HEK293 (cell line): ENCODE results near the gene NT5C1B.

ENCODE experiments used
- CTCF ChIA-PET: fragments of 350-600 bp; formaldehyde crosslinking; extraction: SDS; loops from one replicate; lab custom pipeline; 2021; ENCODE audit warnings: antibody characterized with exemption; lab: Yijun Ruan, JAX
- POLR2A ChIA-PET: fragments of 300-600 bp; formaldehyde crosslinking; extraction: SDS; loops from one replicate; lab custom pipeline; 2020; ENCODE audit warnings: antibody characterized with exemption, inconsistent platforms; lab: Yijun Ruan, JAX
- H3K27ac ChIP-seq: fragments of 200-500 bp; sonication (Bioruptor generic); 2 replicates; pipeline ENCODE4 v1.5.1; 2014; ENCODE audit warnings: low read depth, low read length, control low read depth, inconsistent platforms; ENCODE audit errors: extremely low read depth
- H3K36me3 ChIP-seq, 2 experiments: fragments of 200-500 bp in 1 of 2; sonication (Bioruptor generic) in 1 of 2; 1 replicate in 1 of 2; 2 replicates in 1 of 2; pipeline ENCODE4 v1.5.1; 2014 to 2017; ENCODE audit warnings: inconsistent platforms in 2 of 2, low read length in 2 of 2; ENCODE audit not compliant: control insufficient read depth in 2 of 2, insufficient read depth in 1 of 2
- H3K4me1 ChIP-seq: fragments of 200-500 bp; sonication (Bioruptor generic); 2 replicates; pipeline ENCODE4 v1.5.1; 2014; ENCODE audit warnings: mild to moderate bottlenecking, low read length, inconsistent platforms; ENCODE audit not compliant: control insufficient read depth, insufficient read depth
- H3K4me3 ChIP-seq: 2 replicates; pipeline ENCODE4 v1.5.1; 2011; ENCODE audit warnings: low read depth, mild to moderate bottlenecking, control low read depth, low read length, moderate library complexity
- H3K9me3 ChIP-seq: fragments of 200-500 bp; sonication (Bioruptor generic); 2 replicates; pipeline ENCODE4 v1.5.1; 2014; ENCODE audit warnings: low read depth, low read length, inconsistent platforms; ENCODE audit not compliant: control insufficient read depth, insufficient read depth
- BCL6B ChIP-seq: fragments of 450-650 bp; formaldehyde crosslinking; IDR thresholded peaks from 2 replicates; pipeline ENCODE4 v1.5.1; 2017; ENCODE audit warnings: missing biosample characterization, missing genetic modification characterization
- GFI1B ChIP-seq: fragments of 450-650 bp; formaldehyde crosslinking; IDR thresholded peaks from 2 replicates; pipeline ENCODE4 v1.5.1; 2016; ENCODE audit warnings: missing biosample characterization, missing genetic modification characterization
- KLF17 ChIP-seq: fragments of 450-650 bp; formaldehyde crosslinking; IDR thresholded peaks from 2 replicates; pipeline ENCODE4 v1.5.1; 2016; ENCODE audit warnings: missing biosample characterization, missing genetic modification characterization
- PRDM2 ChIP-seq: fragments of 450-650 bp; formaldehyde crosslinking; IDR thresholded peaks from 2 replicates; pipeline ENCODE4 v1.5.1; 2016; ENCODE audit warnings: missing biosample characterization, missing genetic modification characterization, borderline replicate concordance
- SP2 ChIP-seq: fragments of 450-650 bp; formaldehyde crosslinking; IDR thresholded peaks from 2 replicates; pipeline ENCODE4 v1.5.1; 2016; ENCODE audit warnings: missing biosample characterization, missing genetic modification characterization
- YY1 ChIP-seq: fragments of 450-650 bp; formaldehyde crosslinking; IDR thresholded peaks from 2 replicates; pipeline ENCODE4 v1.5.1; 2018; ENCODE audit warnings: missing biosample characterization, missing genetic modification characterization
- ZBTB11 ChIP-seq: fragments of 450-650 bp; formaldehyde crosslinking; conservative IDR thresholded peaks from 2 replicates; pipeline ENCODE4 v1.5.1; 2016; ENCODE audit warnings: low read depth, missing biosample characterization, missing genetic modification characterization
- ZBTB48 ChIP-seq: fragments of 450-650 bp; formaldehyde crosslinking; IDR thresholded peaks from 2 replicates; pipeline ENCODE4 v1.5.1; 2016; ENCODE audit warnings: missing biosample characterization, missing genetic modification characterization
- ZFP37 ChIP-seq: fragments of 450-650 bp; formaldehyde crosslinking; IDR thresholded peaks from 2 replicates; pipeline ENCODE4 v1.5.1; 2016; ENCODE audit warnings: missing biosample characterization, missing genetic modification characterization
- ZNF146 ChIP-seq: fragments of 450-650 bp; formaldehyde crosslinking; IDR thresholded peaks from 2 replicates; pipeline ENCODE4 v1.5.1; 2016; ENCODE audit warnings: missing biosample characterization, missing genetic modification characterization
- ZNF16 ChIP-seq: fragments of 450-650 bp; formaldehyde crosslinking; IDR thresholded peaks from 2 replicates; pipeline ENCODE4 v1.5.1; 2016; ENCODE audit warnings: low read depth, missing biosample characterization, missing genetic modification characterization
- ZNF175 ChIP-seq: fragments of 450-650 bp; formaldehyde crosslinking; IDR thresholded peaks from 2 replicates; pipeline ENCODE4 v1.5.1; 2016; ENCODE audit warnings: missing biosample characterization, missing genetic modification characterization
- ZNF239 ChIP-seq: fragments of 450-650 bp; formaldehyde crosslinking; IDR thresholded peaks from 2 replicates; pipeline ENCODE4 v1.5.1; 2016; ENCODE audit warnings: missing biosample characterization, missing genetic modification characterization
- ZNF48 ChIP-seq: fragments of 450-650 bp; formaldehyde crosslinking; IDR thresholded peaks from 2 replicates; pipeline ENCODE4 v1.5.1; 2016; ENCODE audit warnings: missing biosample characterization, missing genetic modification characterization
- ZNF510 ChIP-seq: fragments of 450-650 bp; formaldehyde crosslinking; IDR thresholded peaks from 2 replicates; pipeline ENCODE4 v1.5.1; 2018; ENCODE audit warnings: mild to moderate bottlenecking, missing genetic modification characterization, missing biosample characterization; ENCODE audit not compliant: insufficient replicate concordance
- ZNF530 ChIP-seq: fragments of 450-650 bp; formaldehyde crosslinking; IDR thresholded peaks from 2 replicates; pipeline ENCODE4 v1.5.1; 2016; ENCODE audit warnings: low read depth, missing biosample characterization, missing genetic modification characterization
- ZNF624 ChIP-seq: fragments of 450-650 bp; formaldehyde crosslinking; IDR thresholded peaks from 2 replicates; pipeline ENCODE4 v1.5.1; 2017; ENCODE audit warnings: missing biosample characterization, missing genetic modification characterization
- ZNF660 ChIP-seq: fragments of 450-650 bp; IDR thresholded peaks from 2 replicates; pipeline ENCODE4 v1.5.1; 2018; ENCODE audit warnings: missing biosample characterization, mild to moderate bottlenecking, missing genetic modification characterization
- ZNF701 ChIP-seq: fragments of 450-650 bp; formaldehyde crosslinking; IDR thresholded peaks from 2 replicates; pipeline ENCODE4 v1.5.1; 2016; ENCODE audit warnings: missing biosample characterization, missing genetic modification characterization
- ZNF792 ChIP-seq: fragments of 450-650 bp; formaldehyde crosslinking; IDR thresholded peaks from 2 replicates; pipeline ENCODE4 v1.5.1; 2016; ENCODE audit warnings: missing biosample characterization, missing genetic modification characterization
- ZNF837 ChIP-seq: fragments of 450-650 bp; formaldehyde crosslinking; IDR thresholded peaks from 2 replicates; pipeline ENCODE4 v1.5.1; 2016; ENCODE audit warnings: missing biosample characterization, missing genetic modification characterization

The NT5C1B gene

GRCh38 chr2:18518116-18519111 is 71.0 kb downstream of the NT5C1B start (continued):
- TF ChIP-seq PRDM2 (tag by site-specific recombination) (no peak), ZNF837 (tag by site-specific recombination) (no peak), ZBTB11 (tag by site-specific recombination) (no peak)
- TF ChIP-seq, all 188 proteins: peak for 0

GRCh38 chr2:18517386-18517785 is 72.0 kb downstream of the NT5C1B start:
- POLR2A ChIA-PET = no interaction called here
- CTCF ChIA-PET = interaction anchor here (0.6 kb wide), 1 partner anchor 787 kb away, joined by 3 read pairs; no protein-coding TSS in a partner anchor
- no peaks in the 10 kb centered on the region for H3K9me3 ChIP-seq

GRCh38 chr2:18516112-18516511 is 73.3 kb downstream of the NT5C1B start:
- Histone ChIP-seq H3K4me3 (no peak overlapping the region), H3K9me3 (no peaks in the 10 kb centered on the region), H3K27ac (no peak overlapping the region), H3K36me3 (no peaks in the 10 kb centered on the region), H3K4me1 (peaks cover 2% of the 10 kb centered on the region; the same call in 1 of the 2 replicates)
- ChIA-PET POLR2A (no interaction called here), CTCF (interaction anchor here (0.8 to 1.1 kb wide), 3 partner anchors 9 to 470 kb away, joined by 3 to 6 read pairs (median 3); no protein-coding TSS in a partner anchor)
- TF ChIP-seq ZNF510 (tag by site-specific recombination) = no peak
- TF ChIP-seq ZNF16 (tag by site-specific recombination) = no peak
- TF ChIP-seq ZNF239 (tag by site-specific recombination) = no peak
- no peak for TF ChIP-seq ZFP37 (tag by site-specific recombination)
- TF ChIP-seq ZNF792 (tag by site-specific recombination) = no peak
- TF ChIP-seq ZNF660 (tag by site-specific recombination) = no peak
- TF ChIP-seq ZNF624 = no peak
- no peak for TF ChIP-seq YY1 (tag by site-specific recombination)
- no peak for TF ChIP-seq BCL6B (tag by site-specific recombination)
- no peak for TF ChIP-seq ZBTB48 (tag by site-specific recombination)
- TF ChIP-seq ZNF48 = no peak
- TF ChIP-seq GFI1B (tag by site-specific recombination) = no peak
- no peak for TF ChIP-seq ZNF175
- TF ChIP-seq ZNF701 = no peak

More at GRCh38 chr2:18517386-18517785, 72.0 kb downstream of the NT5C1B start:
- Histone ChIP-seq H3K4me1 (peaks cover 2% of the 10 kb centered on the region; the same call in 1 of the 2 replicates), H3K27ac (no peak overlapping the region), H3K36me3 (no peaks in the 10 kb centered on the region), H3K4me3 (no peak overlapping the region)
- TF ChIP-seq ZNF530 (tag by site-specific recombination) = no peak
- TF ChIP-seq KLF17 (tag by site-specific recombination) = no peak
- TF ChIP-seq ZNF146 (tag by site-specific recombination) = no peak
- TF ChIP-seq SP2 (tag by site-specific recombination) = no peak
